ENCODE data around the gene BTRC. TPM values are rescaled to one million over a fixed set of nuclear protein-coding genes. Genes with fewer than 3 reads are reported as not detected.
A peak's percentile ranks its signal among the peaks of the same experiment; 100 is the strongest.

BTRC gene
- total RNA-seq, 1 experiment from 2014 or later = 45.4 TPM

DNA sequence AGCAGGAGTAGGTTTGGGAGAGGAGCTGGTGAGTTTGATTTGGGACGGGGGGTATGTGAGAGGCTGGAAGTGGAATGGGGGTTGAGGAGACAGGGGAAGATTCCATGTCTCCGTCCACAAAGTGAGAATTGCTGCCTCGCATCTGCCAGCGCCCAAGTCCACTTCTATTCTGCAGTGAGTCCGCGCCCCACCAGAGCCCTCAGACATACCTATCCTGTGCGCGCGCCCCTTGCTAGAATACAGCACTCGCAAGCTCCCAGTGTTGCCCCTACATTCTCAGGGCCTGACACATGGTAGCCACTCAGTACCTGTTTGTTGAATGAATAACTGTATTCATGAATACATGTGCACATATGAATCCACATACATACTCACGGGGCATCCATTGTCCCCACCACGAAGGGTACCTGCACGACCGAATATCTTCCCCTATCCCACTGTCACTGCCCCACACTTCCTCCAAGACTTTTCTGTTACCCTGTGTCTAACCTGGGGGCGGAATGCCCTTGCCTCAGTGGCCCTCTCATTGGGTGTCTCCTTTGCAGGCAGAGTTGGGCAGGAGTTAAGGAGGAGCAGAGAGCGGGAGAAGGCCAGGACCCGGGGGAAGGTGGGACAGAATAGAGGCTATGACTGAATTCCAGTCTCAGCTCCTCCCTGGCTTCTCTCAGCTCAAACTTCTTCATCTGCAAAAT, 214.2 kb downstream of the BTRC start:
- Histone ChIP-seq H3K27me3 (no peaks in the 10 kb centered on the region), H3K4me1 (peaks cover 5% of the 10 kb centered on the region), H3K36me3 (no peaks in the 10 kb centered on the region), H3K27ac (no peak overlapping the region), H3K9me3 (replicated peaks) (peaks cover 5% of the 10 kb centered on the region), H3K4me3 (no peak overlapping the region)
- no peak for DNase-seq

GRCh38 chr10:101569323-101569621, 215.3 kb downstream of the BTRC start:
- Histone ChIP-seq H3K27me3 (no peaks in the 10 kb centered on the region), H3K4me3 (peak overlapping the region; percentile 69), H3K4me1 (peaks cover 5% of the 10 kb centered on the region), H3K36me3 (no peaks in the 10 kb centered on the region), H3K27ac (no peak overlapping the region), H3K9me3 (replicated peaks) (peaks cover 5% of the 10 kb centered on the region)
- no peak for DNase-seq

DNA sequence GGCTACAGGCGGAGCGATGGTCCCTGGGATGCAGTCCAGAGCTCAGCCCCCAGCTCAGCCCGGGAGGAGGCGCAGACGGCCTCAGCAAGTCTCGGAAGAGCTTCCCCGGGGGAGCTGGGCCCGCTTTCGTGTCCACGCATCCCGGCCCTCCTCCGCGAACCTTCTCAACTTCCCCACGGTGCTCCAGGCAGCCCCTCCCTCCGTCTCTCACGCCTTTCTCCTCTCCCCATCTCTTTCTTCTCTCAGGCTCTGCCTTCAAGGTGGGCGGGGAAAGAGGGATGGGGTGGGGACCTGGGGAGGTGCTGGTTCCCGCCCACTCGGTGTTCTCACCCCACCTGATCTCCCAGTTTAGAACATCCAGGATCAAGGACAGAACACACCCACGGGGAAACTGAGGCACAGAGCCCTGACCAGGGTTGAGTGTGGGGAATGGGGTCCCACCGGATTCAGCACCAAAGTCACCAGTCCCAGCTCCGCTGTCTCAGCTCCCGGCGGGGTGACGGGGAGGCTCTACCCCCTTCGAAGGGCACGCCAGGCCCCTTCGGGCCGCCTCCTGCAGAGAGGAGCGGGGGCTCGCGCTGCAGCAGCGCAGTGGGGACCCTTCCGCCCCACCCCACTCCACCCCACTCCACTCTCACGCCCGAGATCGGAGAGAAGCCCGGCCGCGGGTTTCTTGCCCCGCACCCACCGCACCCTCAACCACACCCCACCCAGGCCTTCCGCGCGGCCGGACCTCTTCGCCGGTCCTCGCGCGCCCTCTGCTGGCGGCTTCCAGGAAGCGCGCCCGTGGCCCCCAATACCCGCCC, 215.9 kb downstream of the BTRC start:
- Histone ChIP-seq H3K36me3 (no peaks in the 10 kb centered on the region), H3K27me3 (no peaks in the 10 kb centered on the region), H3K4me3 (peak overlapping the region; percentile 69), H3K27ac (no peak overlapping the region), H3K4me1 (peaks cover 5% of the 10 kb centered on the region), H3K9me3 (replicated peaks) (peaks cover 5% of the 10 kb centered on the region)
- peak; percentile 84 to 90 for DNase-seq

- peak; percentile 37 to 54 for DNase-seq
- H3K36me3 ChIP-seq = no peaks in the 10 kb centered on the region
- H3K27me3 ChIP-seq = no peaks in the 10 kb centered on the region
- peak overlapping the region; percentile 69 for H3K4me3 ChIP-seq
- H3K9me3 ChIP-seq (replicated peaks) = peaks cover 5% of the 10 kb centered on the region
- no peak overlapping the region for H3K27ac ChIP-seq
- H3K4me1 ChIP-seq = peaks cover 5% of the 10 kb centered on the region
Measured at GRCh38 chr10:101570428-101571270, 216.7 kb downstream of the BTRC start.

- no peak overlapping the region for H3K27ac ChIP-seq
- no peaks in the 10 kb centered on the region for H3K27me3 ChIP-seq
- peaks cover 5% of the 10 kb centered on the region for H3K4me1 ChIP-seq
- DNase-seq = no peak
- H3K36me3 ChIP-seq = no peaks in the 10 kb centered on the region
- H3K9me3 ChIP-seq (replicated peaks) = peaks cover 5% of the 10 kb centered on the region
- no peak overlapping the region; the same call in 1 of the 2 replicates for H3K4me3 ChIP-seq
Measured at GRCh38 chr10:101571271-101571925, 217.4 kb downstream of the BTRC start.

DNA sequence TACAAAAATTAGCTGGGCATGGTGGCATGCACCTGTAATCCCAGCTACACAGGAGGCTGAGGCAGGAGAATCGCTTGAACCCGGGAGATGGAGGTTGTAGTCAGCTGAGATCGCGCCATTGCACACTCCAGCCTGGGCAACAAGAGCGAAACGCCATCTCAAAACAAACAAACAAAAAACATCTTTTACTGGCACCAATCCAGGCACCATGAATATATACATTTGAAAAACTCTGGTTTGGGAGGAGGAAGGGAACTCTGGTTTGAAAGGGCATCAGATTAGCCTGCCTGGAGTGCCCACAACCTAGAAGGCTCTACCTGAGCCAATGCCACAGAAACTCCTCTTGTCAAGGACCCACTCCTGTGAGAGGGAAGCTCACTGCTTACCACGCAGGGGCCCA, 218.2 kb downstream of the BTRC start:
- DNase-seq = no peak
- H3K27ac ChIP-seq = no peak overlapping the region
- H3K9me3 ChIP-seq (replicated peaks) = peaks cover 5% of the 10 kb centered on the region
- H3K36me3 ChIP-seq = no peaks in the 10 kb centered on the region
- H3K4me1 ChIP-seq = peaks cover 2% of the 10 kb centered on the region
- no peaks in the 10 kb centered on the region for H3K27me3 ChIP-seq
- H3K4me3 ChIP-seq = no peak overlapping the region

DNA sequence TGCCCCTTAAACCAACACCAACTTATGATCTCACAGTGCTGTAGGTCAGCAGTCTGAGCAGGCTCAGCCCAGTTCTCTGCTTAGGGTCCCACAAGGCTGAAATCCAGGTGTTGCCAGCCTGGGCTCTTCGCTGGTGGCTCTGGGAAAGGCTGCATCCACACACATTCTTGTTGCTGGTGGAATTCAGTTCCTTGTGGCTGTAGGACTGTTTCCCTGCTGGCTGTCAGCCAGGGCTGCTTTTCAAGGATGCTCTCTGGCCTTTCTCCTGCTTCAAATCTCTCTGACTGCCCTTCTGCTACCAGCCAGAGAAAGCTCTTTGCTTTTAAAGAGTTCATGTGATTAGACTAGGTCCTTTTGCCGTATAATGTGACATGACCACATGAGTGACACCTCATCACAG, 218.8 kb downstream of the BTRC start:
- no peak overlapping the region for H3K4me3 ChIP-seq
- no peak overlapping the region for H3K27ac ChIP-seq
- H3K9me3 ChIP-seq (replicated peaks) = peaks cover 5% of the 10 kb centered on the region
- no peaks in the 10 kb centered on the region for H3K36me3 ChIP-seq
- DNase-seq = no peak
- H3K27me3 ChIP-seq = no peaks in the 10 kb centered on the region
- no peaks in the 10 kb centered on the region; the same call in 1 of the 2 replicates for H3K4me1 ChIP-seq

DNA sequence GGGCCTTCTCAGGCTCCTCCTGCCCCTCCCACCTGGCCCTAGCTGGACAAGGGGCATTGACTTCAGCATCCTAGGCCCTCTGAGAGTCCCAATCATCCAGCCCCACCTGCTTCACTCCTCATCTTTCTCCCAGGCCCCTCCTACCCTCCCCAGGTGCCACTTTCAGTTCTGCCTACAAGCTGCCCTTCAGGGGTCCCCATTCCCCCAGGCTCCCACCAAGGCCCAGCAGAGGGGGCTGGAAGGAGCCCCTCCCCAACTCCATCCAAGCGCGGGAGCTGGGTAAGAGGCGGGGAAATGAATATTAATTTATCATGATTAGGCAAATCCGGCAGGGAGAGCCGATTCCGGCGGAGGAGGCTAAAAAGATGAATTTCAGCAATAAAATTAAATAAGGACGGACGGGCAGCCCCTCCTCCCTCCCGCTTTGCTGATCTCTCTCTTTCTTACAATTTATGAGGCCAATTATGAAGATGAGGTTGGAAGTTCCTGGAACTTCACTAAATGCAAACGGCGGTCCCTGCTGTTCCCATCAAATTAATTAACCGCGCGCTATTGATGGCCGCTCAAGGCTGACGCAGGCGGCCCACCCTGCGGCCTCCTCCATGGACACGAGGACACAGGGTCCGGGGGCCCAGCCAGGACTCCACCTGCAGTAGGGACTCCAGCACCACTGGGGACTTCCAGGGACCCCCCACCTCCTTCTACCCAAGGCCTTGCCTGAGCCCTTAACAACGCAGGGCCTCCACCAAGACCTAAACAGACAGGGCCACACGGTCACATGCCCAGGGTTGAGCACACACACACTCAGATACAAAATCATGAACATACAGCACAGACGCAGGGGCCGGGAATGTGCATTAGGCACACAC, 220.2 kb downstream of the BTRC start:
- Histone ChIP-seq H3K4me1 (no peaks in the 10 kb centered on the region; the same call in 1 of the 2 replicates), H3K9me3 (replicated peaks) (peaks cover 5% of the 10 kb centered on the region), H3K27ac (no peak overlapping the region), H3K36me3 (no peaks in the 10 kb centered on the region), H3K27me3 (no peaks in the 10 kb centered on the region), H3K4me3 (no peak overlapping the region)
- DNase-seq = no peak

DNA sequence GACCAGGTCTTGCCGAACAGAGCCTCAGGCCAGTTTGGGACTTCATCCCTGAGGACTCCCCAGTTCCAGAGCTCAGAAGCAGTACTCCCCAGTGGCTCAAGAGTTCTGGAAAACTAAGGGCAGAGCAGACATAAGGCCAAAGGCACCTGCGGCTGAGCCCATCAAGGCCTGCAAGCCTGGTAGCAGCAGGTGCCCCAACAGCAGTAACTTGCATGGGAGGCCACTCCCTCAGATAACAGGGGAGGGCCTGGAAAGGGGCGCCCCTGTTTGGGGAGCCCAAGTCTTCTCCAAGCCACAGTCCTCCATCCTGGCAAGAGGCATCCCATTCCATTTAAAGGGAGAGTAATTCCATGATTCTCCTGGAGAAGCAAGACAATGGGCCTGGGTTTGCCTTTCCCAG, 221.1 kb downstream of the BTRC start:
- Histone ChIP-seq H3K27me3 (no peaks in the 10 kb centered on the region), H3K4me3 (no peak overlapping the region), H3K4me1 (no peaks in the 10 kb centered on the region; the same call in 1 of the 2 replicates), H3K27ac (no peak overlapping the region), H3K9me3 (replicated peaks) (peaks cover 5% of the 10 kb centered on the region), H3K36me3 (no peaks in the 10 kb centered on the region)
- DNase-seq = no peak

DNA sequence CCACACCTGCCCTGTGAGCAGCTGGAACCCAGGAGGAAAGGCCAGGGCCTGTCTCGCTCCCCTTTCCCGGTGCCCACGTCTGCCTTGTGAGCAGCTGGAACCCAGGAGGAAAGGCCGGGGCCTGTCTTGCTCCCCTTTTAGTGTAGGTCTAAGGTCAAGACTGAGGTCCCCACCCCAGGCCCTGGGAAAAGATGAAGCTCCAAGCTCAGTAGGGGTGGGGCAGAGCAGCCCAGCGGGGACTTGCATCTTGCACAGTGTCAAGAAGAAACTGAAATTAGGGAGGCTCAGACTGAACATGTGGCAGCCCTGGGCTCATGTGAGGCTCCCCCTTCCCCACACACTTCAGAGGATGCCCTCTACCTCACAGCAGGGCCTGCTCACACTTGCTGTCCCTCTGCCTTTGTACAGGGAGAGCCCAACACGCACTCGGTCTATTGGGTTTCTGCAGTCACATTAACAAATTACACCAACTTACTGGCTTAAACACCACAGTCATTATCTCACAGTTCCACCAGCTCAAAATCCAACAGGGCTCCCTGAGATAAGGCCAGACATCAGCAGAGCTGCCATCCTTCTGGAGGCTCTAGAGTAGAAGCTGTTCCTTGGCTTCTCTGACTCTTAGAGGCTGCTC, 221.7 kb downstream of the BTRC start:
- DNase-seq = no peak
- Histone ChIP-seq H3K4me3 (no peak overlapping the region), H3K9me3 (replicated peaks) (peaks cover 5% of the 10 kb centered on the region), H3K36me3 (no peaks in the 10 kb centered on the region), H3K4me1 (no peaks in the 10 kb centered on the region; the same call in 1 of the 2 replicates), H3K27ac (no peak overlapping the region), H3K27me3 (no peaks in the 10 kb centered on the region)

- H3K36me3 ChIP-seq = no peaks in the 10 kb centered on the region
- no peak for DNase-seq
- peaks cover 5% of the 10 kb centered on the region for H3K9me3 ChIP-seq (replicated peaks)
- no peak overlapping the region for H3K4me3 ChIP-seq
- H3K27me3 ChIP-seq = no peaks in the 10 kb centered on the region
- no peaks in the 10 kb centered on the region; the same call in 1 of the 2 replicates for H3K4me1 ChIP-seq
- no peak overlapping the region for H3K27ac ChIP-seq
Measured at GRCh38 chr10:101576211-101576863, 222.4 kb downstream of the BTRC start.

GRCh38 chr10:101577121-101577871, 223.3 kb downstream of the BTRC start:
- DNase-seq = no peak
- H3K36me3 ChIP-seq = no peaks in the 10 kb centered on the region
- no peak overlapping the region for H3K27ac ChIP-seq
- H3K9me3 ChIP-seq (replicated peaks) = peaks cover 5% of the 10 kb centered on the region
- no peak overlapping the region for H3K4me3 ChIP-seq
- H3K4me1 ChIP-seq = no peaks in the 10 kb centered on the region
- no peaks in the 10 kb centered on the region for H3K27me3 ChIP-seq

All from SJCRH30 (cell line).